Epithelial cell of prostate (primary cell): ENCODE results near the gene ASCC3.
A peak's percentile ranks its signal among the peaks of the same experiment; 100 is the strongest.
"Not testable (repeated sequence)": the region's sequence is repeated elsewhere in the genome, so short reads cannot be mapped to it uniquely, and the experiment has no call there.

Experiments used
- DNase-seq: peaks from one replicate; pipeline ENCODE4 v3.0.0-alpha.2; 2011; ENCODE audit warnings: low read depth, low spot score
- H3K27ac ChIP-seq: fragments of 450-650 bp; 2 replicates; pipeline ENCODE4 v1.5.1; 2017; ENCODE audit warnings: mild to moderate bottlenecking

ASCC3 gene

DNA sequence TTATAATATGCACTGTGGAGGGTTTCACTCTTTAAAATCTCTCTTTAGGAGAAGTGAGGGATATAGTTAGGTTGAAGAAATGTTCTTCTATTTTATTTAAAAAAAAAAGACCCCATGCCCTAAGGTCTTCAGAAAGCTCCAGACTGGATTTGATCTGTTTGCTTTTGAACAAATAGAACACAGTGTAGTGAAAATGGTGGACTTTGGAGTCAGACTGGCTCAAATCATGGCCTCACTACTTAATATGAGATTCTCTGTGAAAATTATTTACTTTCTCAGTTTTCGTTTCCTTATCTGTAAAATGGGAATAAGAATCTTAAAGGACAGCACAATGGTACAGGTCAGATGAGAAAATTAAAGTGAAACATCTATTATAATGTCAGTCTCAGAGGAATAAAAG is 203.9 kb downstream of the ASCC3 start:
- no peak for DNase-seq
- H3K27ac ChIP-seq, result no peak overlapping the region

DNA sequence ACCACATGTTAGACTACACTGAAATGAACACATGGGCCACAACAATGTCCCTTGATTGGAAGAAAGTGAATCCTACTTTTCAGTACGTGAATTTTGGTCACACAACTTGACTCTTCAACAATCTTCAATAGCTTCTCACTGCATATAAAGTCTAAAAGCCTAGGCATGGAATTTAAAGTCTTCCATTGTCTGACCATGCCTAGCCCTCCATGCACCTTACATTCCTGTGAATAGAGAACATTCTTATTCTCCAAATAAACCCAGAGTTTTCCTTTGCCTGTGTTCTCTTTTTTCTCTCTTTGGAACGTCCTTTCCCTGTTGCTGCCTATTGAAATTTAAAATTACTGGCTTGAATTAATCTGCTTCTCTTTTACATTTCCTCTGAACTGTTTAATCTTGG is 207.5 kb downstream of the ASCC3 start:
- DNase-seq, result no peak
- no peak overlapping the region for H3K27ac ChIP-seq

DNA sequence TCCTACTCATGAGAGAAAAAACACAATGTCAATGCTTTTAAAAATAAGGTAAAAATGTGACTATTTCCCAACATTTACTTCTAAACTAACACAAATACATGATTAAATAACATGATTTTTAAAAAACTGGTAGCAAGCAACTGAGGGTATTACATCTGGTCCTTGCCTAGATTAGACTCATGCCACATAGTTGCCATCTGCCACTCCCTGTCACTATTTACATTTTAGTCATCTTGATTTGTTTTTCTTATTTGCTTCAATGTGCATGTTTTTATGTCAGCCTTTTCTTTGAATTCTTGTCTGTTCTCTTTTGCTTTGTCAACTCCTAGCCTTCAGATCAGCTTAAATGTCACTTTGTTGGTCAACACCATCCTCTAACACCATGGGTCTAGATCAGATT is 209.4 kb downstream of the ASCC3 start:
- no peak for DNase-seq
- no peak overlapping the region for H3K27ac ChIP-seq

DNA sequence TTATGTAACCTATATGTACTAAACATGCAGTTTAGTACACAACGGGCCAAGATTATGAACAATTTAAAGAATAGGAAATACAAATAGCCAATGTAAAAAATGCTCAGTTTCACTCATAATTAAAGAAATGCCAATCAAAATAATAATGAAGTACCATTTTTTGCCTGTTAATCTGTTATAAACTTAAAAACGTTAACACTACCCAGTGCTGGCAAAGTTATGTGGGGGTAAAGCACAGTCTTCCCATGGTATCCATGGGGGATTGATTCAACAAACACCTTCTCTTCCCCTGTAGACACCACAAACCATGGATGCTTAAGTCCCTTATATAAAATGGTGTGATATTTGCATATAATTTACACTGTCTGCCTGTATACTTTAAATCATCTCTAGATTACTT is 211.1 kb downstream of the ASCC3 start:
- DNase-seq, result no peak
- H3K27ac ChIP-seq, result no peak overlapping the region

DNA sequence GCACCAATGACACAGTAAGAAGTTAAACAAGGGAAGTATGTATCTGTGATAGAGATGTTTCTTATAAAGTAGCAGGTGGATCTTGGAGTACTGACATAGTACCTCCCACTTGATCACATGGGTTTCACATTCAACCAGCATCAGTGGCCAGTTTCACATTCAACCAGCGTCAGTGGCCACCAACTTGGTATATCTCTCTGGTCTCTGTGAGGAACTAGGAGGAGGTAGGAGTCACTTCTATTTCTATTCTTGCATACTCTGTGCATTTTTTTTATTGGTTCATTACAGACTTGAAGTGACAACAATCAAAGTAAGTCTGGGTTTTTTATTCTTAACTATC is 216.1 kb downstream of the ASCC3 start:
- H3K27ac ChIP-seq, result peak overlapping the region; percentile 28
- no peak for DNase-seq

DNA sequence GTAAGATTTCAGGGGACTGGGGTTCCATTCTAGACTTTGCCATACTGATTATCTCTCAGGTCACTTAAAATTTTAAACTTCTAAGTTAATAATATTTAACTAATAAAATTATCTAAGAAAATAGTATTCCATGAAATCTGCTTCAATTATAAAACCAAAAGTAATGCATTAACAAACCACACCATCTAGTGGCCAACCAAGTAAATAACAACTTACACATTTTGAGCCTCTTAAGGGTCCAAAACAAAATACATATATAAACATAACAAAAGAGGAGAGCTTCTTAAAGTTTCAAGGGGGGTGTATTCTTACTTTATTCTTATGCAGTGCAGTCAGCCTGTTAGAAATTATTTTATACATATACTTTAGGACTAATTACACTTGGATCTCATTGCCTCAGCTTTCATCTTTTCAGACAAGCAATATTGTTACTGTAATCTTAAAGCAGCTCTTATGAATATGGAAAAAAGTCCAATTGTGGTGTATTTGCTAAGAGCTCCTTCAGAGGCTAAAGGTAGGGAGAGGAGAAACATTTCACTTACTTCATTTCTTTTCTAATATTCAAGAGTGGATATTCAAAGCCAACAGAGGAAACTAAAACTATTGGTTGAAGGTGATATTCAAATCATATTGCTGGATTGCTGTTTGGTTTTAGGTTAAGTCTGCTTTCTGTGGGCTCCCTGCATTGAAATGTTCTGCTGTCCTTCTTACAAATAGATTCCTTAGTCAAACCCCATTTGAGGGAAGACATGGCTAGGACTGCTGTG is 216.7 kb downstream of the ASCC3 start:
- DNase-seq, result no peak
- H3K27ac ChIP-seq, result peak overlapping the region; percentile 28

DNA sequence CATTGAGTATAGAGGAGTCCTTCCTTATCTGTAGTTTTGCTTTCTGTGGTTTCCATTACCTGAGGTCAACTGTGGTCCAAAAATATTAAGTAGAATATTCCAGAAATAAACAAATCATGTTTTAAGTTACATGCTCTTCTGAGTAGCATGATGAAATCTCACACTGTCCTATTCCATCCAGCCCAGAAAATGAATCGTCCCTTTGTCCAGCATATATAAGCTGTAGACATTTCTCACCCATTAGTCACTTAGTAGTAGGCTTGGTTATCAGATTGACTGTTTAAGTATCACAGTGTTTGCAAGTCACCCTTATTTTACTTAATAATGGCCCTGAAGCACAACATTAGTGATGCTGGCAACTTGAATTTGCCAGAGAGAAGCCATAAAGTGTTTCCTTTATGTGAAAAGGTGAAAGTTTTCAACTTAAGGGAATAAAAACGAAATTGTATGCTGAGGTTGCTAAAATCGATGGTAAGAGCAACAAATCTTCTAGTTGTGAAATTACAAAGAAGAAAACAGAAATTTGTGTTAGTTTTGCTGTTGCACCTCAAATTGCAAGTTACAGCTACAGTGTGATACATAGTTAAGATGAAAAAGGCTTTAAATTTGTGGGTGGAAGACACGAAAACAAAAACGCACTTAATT is 217.8 kb downstream of the ASCC3 start:
- DNase-seq, result peak; percentile 57
- peak overlapping the region; percentile 72 for H3K27ac ChIP-seq

DNA sequence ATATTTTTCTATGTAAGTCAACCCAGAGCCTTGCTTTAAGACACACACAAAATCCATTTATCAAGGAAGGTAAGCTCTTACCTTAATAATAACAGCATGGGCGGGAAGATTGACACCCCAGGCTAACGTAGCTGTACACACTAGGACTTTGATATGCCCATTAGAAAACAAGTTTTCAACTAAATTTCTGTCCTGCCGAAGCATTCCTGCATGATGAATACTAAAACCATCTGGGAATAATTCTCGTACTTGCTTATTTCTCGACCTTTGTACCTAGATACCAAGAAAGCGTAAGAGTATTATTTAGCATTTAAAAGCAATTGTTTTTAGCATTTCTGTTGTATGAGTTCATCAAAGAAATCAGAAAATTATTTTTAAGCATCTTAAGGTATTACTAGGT is 218.9 kb downstream of the ASCC3 start:
- no peak for DNase-seq
- no peak overlapping the region for H3K27ac ChIP-seq

DNA sequence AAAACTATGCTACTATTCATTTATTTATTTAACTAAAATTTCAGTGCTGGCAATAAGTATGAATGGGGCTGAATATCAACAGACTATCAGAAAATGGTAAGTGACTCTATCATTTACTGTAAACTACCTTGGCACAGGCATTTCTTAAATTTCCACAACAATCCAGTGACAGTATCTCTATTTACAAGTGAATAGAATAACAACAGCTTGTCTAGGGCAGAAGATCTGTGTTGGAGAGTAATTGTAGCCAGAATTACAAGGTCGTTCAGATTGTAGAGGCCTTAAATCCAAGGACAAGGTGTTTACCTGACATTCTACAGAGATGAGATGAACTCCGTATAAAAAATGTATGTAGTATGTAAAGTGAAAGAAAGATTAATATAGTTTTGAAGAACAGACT is 222.6 kb downstream of the ASCC3 start:
- H3K27ac ChIP-seq, result no peak overlapping the region

DNA sequence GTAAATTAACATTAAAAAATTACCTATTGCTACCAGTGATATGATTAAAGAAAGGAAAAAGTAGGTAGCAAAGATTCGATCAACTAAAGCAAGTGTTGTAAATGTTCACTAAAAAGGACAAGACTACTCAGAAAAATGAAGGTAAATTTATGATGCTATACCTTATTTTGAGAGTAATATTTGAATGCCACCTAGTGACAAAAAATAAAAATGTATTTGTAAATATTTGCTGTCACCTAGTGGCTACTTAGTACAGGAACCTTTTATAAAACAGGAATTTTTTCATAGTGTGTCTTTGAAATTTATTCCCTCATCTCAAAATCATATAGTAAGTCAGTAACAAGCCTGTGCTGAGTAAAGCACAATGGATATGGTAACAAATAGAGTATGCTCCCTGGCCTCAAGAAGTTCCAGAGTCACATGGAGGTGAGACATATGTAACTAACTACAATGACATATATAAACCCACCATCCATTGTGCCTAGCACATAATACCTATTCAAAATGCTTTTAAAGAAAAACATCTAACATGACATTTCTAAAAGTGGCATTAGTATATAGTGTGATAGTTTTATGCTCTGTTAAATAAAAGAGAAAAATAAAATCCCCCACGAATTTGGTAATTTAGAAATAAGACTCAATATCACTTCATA is 223.3 kb downstream of the ASCC3 start:
- no peak for DNase-seq
- H3K27ac ChIP-seq, result no peak overlapping the region

More for the DNA sequence above, 222.6 kb downstream of the ASCC3 start:
- DNase-seq, result no peak

DNA sequence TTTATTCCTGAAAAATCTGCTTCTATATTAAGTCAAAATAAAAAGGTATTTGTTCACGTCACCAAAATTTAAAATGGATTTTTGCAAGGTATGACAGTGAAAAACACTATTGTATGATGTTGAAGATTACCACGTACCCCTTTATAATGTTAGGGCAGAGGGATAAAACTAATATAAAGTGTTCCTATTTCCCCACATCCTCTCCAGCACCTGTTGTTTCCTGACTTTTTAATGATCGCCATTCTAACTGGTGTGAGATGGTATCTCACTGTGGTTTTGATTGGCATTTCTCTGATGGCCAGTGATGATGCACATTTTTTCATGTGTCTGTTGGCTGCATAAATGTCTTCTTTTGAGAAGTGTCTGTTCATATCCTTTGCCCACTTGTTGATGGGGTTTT is 240.0 kb downstream of the ASCC3 start:
- H3K27ac ChIP-seq, DNase-seq: not testable (repeated sequence)

DNA sequence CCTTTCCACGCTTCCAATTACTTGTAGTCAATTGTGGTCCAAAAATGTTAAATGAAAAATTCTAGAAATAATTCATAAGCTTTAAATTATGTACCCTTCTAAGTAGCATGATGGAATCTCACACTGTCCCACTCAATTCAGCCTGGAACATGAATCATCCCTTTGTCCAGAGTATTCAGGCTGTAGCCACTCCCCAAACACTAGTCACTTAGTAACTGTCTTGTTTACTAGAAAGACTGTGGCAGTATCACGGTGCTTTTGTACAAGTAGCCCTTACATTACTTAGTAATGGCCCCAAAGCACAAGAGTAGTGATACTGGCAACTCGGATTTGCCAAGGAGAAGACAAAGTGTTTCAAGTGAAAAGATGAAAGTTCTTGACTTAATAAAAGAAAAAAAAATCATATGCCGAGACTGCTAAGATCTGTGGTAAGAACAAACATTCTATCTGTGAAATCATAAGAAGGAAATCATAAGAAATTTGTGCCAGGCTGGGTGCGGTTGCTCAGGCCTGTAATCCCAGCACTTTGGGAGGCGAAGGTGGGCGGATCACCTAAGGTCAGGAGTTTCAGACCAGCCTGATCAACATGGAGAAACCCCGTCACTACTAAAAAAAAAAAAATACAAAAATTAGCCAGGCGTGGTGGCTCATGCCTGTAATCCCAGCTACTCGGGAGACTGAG is 247.9 kb downstream of the ASCC3 start:
- peak overlapping the region; percentile 15 for H3K27ac ChIP-seq
- DNase-seq, result peak; percentile 31

DNA sequence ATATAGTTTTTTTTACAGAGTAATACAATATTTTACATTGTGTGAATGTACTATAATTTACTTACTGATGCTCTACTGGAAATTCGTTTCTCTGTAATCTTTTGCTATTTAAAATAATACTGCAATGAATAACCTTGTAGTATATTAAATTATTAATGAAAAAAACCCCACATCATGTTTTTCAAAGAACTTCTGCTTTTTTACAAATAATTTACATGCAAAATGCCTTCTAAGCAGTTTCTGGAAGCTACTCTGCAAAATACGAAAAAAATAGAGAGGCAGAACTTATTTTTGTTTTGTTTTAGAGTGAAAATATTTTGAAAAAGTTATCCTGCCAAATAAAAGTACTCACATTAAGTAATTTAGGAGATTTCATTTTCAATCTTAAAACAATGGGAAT is 250.6 kb downstream of the ASCC3 start:
- no peak overlapping the region for H3K27ac ChIP-seq
- DNase-seq, result no peak

DNA sequence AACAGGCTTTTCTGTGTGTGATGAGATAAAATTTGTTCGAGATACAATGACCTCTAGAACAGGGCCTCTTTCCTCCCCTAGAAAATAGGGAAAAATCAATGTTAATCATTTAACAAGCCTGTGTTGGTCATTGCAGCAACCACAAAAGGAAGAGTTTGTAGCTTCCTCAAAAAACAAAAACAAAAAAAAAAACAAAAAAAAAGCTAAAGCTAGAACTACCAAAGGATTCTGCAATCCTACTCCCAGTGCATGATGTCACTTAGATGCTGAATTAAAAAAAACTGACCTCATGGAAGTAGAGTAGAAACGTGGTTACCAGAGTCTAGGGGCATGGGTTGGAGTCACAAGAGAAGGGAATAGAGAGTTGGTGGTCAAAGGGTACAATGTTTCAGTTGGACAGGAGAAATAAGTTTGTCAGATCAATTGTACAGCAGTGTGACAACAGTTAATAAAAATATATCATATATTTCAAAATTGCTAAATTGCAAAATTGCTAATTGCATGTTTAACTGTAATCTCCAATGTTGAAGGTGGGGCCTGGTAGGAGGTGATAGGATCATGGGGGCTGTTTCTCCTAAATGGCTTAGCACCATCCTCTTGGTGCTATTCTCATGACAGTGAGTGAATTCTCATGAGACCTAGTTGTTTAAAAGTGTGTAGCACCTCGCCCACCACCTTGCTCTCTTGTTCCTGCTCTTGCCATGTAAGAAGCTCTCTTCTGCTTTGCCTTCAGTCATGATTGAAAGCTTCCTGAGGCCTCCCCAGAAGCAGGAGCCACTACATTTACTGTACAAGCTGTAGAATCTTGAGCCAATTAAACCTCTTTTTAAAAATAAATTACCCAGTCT is 253.0 kb downstream of the ASCC3 start:
- DNase-seq, result no peak
- no peak overlapping the region for H3K27ac ChIP-seq

DNA sequence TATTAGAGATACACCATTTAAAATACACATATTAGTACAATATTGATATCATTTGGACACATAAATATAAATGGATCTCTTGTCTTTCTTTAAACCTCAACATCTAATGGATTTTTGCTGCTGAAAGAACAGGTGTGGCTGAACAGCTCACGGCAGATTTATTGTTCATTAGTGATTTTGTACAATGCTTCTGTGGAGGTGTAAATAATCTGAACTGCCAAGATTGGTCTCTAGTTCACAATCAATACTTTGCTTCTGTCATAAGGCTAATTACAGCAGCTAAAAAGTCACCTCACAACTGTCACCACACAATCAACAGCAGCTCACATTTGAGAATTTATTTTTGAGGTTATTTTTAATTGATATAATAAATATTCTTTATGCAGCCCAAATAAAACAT is 254.4 kb downstream of the ASCC3 start:
- no peak for DNase-seq
- H3K27ac ChIP-seq, result no peak overlapping the region

DNA sequence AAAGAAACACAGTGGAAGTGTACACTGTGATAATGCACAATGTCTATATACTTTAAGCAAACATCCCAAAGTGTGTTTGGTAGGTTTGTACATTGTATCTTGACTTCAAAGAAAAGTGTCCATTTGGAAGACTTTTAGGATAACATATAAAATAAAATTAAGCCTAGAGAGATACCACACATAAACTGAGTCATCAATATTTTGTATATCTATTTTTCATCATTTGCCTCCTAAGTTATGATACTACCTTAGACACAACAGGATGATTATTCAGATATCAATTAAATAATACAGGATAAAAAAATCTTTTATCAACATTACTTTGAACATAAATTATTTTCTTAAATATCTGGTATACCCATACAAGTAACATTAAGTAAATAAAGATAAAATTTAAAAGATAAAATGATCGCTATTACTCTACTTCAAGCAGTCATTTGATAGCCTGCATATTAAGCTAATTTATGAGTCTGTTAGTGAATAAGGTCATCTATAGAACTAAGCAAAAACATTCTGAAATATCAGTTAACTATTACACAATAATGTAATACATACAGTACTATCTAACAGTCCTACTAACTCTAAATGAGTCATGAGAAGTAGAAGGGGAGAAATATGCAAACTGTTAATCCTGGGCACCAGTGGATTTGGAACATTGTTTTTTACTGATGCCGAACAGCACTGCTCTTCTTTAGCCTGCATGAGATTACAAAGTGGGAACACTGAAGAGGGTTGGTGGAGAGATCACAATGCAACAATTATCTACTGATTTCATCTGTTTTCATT is 258.0 kb downstream of the ASCC3 start:
- no peak for DNase-seq
- H3K27ac ChIP-seq, result peak overlapping the region; percentile 1

DNA sequence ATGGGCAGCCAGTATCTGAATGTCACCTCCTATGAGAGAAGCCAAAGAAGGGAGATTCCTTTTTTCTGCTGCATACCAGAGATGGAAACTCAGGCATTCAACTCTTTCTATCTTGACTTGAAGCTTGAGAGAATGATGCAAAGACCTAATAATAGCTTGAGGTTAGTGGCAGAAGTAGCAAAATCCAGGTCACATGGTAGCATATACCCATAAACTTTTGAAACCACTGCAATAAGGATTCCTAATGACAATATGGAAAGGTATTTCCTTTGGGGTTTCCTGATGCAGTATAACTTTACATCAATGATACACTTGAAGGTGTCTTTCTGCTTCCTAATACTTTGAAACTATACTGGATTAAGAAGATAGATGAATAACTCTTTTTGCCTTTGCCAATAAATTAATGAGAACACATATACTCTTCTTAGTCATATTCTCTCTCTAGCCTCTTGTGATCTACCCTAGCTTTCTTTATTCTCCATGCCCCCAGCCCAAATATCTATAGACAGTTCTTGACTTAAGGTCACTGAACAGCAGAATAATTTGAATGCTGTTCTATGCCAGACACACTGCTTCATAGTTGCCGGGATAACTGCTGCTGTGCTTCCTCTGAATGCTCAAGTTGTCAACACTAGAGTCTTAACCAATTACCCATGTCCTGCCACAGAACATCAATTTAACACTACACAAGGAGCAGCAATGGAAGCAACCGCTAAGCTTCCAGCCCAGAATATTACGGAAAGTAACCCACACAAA is 260.9 kb downstream of the ASCC3 start:
- peak; percentile 29 for DNase-seq
- H3K27ac ChIP-seq, result peak overlapping the region; percentile 84

DNA sequence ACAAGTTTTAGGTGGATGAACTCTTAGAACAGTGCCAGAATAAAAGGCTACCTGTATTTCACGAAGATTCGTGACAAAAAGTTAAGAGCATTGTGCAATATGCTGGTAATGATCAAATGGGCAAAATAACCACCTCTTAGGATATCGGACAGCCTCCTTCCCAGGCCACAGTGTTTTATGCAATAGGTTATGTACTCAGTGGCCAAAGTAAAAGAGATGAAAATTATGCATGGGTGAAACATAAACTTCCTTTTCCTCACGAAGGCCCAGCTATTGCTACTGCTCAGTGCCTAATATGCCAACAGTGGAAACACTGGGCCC is 262.8 kb downstream of the ASCC3 start:
- H3K27ac ChIP-seq, result peak overlapping the region; percentile 84
- DNase-seq, result no peak
